SK-N-SH treated with all-trans-retinoic acid at 6 μM for 48 hours (cell line): ENCODE results near the gene RAET1L.

Experiments
- BACH2 ChIP-seq: fragments of 250-450 bp; sonication (Bioruptor Pico); IDR thresholded peaks from 2 replicates; pipeline ENCODE4 v1.9.0; 2021; ENCODE audit warnings: mild to moderate bottlenecking, borderline replicate concordance
- CREB5 ChIP-seq: fragments of 250-450 bp; sonication (Bioruptor Pico); IDR thresholded peaks from 2 replicates; pipeline ENCODE4 v1.5.1; 2020; ENCODE audit warnings: low read depth, mild to moderate bottlenecking, moderate library complexity
- ISL1 ChIP-seq: fragments of 250-450 bp; sonication (Bioruptor Pico); IDR thresholded peaks from 2 replicates; pipeline ENCODE4 v2.1.2; 2022; ENCODE audit warnings: mild to moderate bottlenecking, moderate library complexity
- PPARA ChIP-seq: fragments of 250-450 bp; sonication (Bioruptor Pico); IDR thresholded peaks from 2 replicates; pipeline ENCODE4 v1.5.0; 2020; ENCODE audit warnings: mild to moderate bottlenecking, borderline replicate concordance
- TOX ChIP-seq: fragments of 250-450 bp; sonication (Bioruptor Pico); IDR thresholded peaks from 2 replicates; pipeline ENCODE4 v1.8.0; 2021; ENCODE audit warnings: mild to moderate bottlenecking, moderate library complexity, borderline replicate concordance
- ZFP3 ChIP-seq: fragments of 250-450 bp; sonication (Bioruptor Pico); IDR thresholded peaks from 2 replicates; pipeline ENCODE4 v1.5.0; 2020; ENCODE audit warnings: mild to moderate bottlenecking, moderate library complexity
- ZFP30 ChIP-seq: fragments of 450-650 bp; formaldehyde crosslinking; IDR thresholded peaks from 2 replicates; pipeline ENCODE4 v1.5.0; 2022; ENCODE audit warnings: mild to moderate bottlenecking, moderate library complexity
- TF ChIP-seq, protein P1 (sequence below): fragments of 250-450 bp; sonication (Bioruptor Pico); IDR thresholded peaks from 2 replicates; pipeline ENCODE4 v1.8.0; 2020; ENCODE audit warnings: mild to moderate bottlenecking, moderate library complexity, borderline replicate concordance
- TF ChIP-seq, protein P2 (sequence below): fragments of 250-450 bp; sonication (Bioruptor Pico); IDR thresholded peaks from 2 replicates; pipeline ENCODE4 v1.8.0; 2021; ENCODE audit warnings: low read depth, mild to moderate bottlenecking, moderate library complexity, borderline replicate concordance

DNA sequence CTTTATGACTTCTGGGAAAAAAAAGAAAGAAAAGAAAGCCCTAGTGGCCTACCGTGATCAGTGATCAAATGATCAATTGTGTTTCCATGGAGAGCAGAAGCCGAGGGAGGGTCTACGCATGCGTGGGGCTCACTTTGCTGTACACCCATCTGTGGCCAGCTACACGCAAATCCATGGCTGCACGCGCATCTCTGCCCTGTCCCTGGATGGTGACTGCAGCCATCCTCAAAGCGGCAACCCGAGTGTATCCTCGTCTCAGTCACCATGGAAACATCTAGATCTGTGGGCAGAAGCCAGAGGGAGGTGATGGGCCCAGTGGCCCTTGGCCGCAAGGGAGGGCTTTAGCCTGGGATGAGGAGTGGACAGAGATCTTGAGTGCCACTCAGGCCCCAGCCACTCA, 44.4 kb upstream of the RAET1L start:
- TF ChIP-seq ZFP30 (CRISPR knock-in tag), result no peak
- TF ChIP-seq BACH2 (CRISPR knock-in tag), result no peak
- TF ChIP-seq CREB5 (CRISPR knock-in tag), result no peak
- TF ChIP-seq PPARA (CRISPR knock-in tag), result no peak
- TF ChIP-seq, protein P1, sequence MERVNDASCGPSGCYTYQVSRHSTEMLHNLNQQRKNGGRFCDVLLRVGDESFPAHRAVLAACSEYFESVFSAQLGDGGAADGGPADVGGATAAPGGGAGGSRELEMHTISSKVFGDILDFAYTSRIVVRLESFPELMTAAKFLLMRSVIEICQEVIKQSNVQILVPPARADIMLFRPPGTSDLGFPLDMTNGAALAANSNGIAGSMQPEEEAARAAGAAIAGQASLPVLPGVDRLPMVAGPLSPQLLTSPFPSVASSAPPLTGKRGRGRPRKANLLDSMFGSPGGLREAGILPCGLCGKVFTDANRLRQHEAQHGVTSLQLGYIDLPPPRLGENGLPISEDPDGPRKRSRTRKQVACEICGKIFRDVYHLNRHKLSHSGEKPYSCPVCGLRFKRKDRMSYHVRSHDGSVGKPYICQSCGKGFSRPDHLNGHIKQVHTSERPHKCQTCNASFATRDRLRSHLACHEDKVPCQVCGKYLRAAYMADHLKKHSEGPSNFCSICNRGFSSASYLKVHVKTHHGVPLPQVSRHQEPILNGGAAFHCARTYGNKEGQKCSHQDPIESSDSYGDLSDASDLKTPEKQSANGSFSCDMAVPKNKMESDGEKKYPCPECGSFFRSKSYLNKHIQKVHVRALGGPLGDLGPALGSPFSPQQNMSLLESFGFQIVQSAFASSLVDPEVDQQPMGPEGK (CRISPR knock-in tag), result no peak
- TF ChIP-seq, protein P2, sequence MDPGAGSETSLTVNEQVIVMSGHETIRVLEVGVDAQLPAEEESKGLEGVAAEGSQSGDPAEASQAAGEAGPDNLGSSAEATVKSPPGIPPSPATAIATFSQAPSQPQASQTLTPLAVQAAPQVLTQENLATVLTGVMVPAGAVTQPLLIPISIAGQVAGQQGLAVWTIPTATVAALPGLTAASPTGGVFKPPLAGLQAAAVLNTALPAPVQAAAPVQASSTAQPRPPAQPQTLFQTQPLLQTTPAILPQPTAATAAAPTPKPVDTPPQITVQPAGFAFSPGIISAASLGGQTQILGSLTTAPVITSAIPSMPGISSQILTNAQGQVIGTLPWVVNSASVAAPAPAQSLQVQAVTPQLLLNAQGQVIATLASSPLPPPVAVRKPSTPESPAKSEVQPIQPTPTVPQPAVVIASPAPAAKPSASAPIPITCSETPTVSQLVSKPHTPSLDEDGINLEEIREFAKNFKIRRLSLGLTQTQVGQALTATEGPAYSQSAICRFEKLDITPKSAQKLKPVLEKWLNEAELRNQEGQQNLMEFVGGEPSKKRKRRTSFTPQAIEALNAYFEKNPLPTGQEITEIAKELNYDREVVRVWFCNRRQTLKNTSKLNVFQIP, result no peak
- TF ChIP-seq ISL1, result no peak
- TF ChIP-seq ZFP3 (CRISPR knock-in tag), result no peak
- TF ChIP-seq TOX (CRISPR knock-in tag), result no peak
